GM10266 (cell line): ENCODE results near the gene ARHGAP21.
A peak's percentile ranks its signal among the peaks of the same experiment; 100 is the strongest.

ENCODE experiments used
- DNase-seq: peaks from one replicate; pipeline ENCODE4 v3.0.0; 2012; ENCODE audit errors: extremely low spot score
- TF ChIP-seq, protein P1 (sequence below): IDR thresholded peaks from 2 replicates; pipeline ENCODE4 v1.5.1; 2012; ENCODE audit warnings: mild to moderate bottlenecking, low read depth; ENCODE audit not compliant: control insufficient read depth, insufficient read depth; ENCODE audit errors: missing control alignments

ARHGAP21 gene

DNA sequence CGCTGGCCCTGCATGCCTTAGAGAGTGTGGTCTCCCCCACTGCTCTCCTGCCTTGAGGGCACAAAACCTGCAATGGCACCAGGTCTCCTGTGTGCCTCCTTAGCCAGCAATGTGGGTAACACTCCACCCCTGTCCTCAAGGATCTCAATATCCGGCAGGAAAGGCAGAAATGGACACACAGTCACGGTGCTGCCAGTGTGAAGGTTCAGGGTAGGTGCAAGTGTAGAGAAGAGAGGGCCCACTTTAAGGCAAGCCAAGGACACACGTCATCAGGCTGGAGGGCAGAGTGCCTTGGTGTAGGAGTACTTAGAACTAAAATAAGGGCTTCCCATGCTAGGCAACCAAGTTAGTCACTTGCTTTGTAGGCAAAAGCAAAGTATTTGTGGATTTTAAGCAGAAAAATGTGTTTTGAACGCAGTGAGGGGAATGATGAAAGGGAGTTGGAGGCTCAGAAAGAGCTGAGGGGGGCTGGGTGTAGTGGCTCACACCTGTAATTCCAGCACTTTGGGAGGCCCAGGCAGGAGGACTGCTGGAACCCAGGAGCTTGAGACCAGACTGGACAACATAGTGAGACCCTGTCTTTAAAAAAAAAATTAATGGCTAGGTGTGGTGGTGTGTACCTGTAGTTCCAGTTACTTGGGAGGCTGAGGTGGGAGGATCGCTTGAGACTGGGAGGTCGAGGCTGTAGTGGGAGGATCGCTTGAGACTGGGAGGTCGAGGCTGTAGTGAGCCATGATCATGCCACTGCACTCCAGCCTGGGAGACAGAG lies 152.8 kb downstream of the ARHGAP21 start:
- DNase-seq = no peak
- TF ChIP-seq, protein P1, sequence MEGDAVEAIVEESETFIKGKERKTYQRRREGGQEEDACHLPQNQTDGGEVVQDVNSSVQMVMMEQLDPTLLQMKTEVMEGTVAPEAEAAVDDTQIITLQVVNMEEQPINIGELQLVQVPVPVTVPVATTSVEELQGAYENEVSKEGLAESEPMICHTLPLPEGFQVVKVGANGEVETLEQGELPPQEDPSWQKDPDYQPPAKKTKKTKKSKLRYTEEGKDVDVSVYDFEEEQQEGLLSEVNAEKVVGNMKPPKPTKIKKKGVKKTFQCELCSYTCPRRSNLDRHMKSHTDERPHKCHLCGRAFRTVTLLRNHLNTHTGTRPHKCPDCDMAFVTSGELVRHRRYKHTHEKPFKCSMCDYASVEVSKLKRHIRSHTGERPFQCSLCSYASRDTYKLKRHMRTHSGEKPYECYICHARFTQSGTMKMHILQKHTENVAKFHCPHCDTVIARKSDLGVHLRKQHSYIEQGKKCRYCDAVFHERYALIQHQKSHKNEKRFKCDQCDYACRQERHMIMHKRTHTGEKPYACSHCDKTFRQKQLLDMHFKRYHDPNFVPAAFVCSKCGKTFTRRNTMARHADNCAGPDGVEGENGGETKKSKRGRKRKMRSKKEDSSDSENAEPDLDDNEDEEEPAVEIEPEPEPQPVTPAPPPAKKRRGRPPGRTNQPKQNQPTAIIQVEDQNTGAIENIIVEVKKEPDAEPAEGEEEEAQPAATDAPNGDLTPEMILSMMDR = no peak

GRCh38 chr10:24569828-24570657 lies 153.6 kb downstream of the ARHGAP21 start:
- TF ChIP-seq, protein P1 = no peak
- no peak for DNase-seq

GRCh38 chr10:24569330-24569796 lies 154.3 kb downstream of the ARHGAP21 start:
- TF ChIP-seq, protein P1 = no peak
- no peak for DNase-seq

GRCh38 chr10:24568042-24568441 lies 155.6 kb downstream of the ARHGAP21 start:
- TF ChIP-seq, protein P1 = no peak
- no peak for DNase-seq

DNA sequence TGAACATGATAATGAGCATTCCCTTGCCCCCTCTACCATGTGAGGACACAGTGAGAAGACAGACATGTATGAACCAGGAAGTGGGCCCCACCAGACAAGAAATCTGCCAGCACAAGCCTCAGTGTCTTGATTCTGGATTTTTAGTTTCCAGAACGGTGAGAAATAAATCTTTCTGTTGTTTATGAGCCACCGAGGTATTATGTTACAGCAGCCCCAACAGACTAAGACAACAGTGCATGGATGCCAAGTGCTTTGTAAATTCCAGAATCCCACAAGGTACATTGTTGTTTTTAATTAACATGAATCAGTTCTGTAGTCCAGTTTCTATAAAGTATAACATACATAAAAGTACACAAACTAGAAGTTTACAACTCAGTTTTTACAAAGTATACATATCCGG lies 162.2 kb downstream of the ARHGAP21 start:
- TF ChIP-seq, protein P1 = no peak
- DNase-seq = no peak

DNA sequence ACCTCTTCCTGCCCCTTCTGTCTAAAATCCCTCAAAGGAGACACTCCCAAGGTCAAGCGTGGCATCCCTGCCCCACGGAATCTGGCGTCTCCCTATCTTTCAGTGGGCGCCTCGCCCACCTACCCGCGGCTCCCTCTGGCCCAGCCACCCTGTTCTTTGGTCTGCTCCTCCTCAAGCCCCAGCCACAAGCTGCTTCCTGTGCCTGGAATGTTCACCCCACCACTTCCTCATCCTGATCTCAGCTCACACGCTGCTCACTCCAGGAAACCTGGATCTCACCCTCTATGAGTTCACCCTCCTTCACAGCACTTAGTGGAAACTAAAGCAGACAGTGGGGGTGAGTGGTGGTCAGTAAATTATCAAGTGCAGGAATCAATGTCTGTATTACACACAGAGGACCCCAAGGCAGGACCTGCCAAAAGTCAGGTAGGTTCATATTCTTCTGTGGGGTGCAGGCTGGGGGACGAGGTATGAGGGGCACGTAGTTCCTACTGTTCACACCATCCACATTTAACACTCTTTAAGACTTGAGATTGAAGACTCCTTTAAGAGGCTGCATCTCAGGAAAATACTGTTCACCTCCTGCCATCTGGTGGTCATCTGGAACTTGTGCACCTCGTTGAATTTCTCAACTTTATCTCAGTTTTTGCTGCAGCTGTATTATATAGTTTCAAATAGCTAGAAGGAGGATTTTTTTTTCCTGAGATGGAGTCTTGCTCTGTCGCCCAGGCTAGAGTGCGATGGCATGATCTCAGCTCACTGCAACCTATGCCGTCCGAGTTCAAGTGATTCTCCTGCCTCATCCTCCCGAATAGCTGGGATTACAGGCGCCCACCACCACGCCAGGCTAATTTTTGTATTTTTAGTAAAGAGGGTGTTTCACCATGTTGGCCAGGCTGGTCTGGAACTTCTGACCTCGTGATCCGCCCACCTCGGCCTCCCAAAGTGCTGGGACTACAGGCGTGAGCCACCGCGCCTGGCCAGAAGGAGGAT lies 166.6 kb downstream of the ARHGAP21 start:
- peak; percentile 59 for DNase-seq
- TF ChIP-seq, protein P1 = peak; percentile 67
